WTC11 (cell line): ENCODE measurements around the gene PLXNA2.

ENCODE experiments used
- JUN ChIP-seq: sonication (generic); formaldehyde crosslinking; IDR thresholded peaks from 2 replicates; pipeline ENCODE4 v1.8.0; 2023; ENCODE audit warnings: mild to moderate bottlenecking, missing genetic modification reagents
- NR3C1 ChIP-seq: sonication (generic); formaldehyde crosslinking; conservative IDR thresholded peaks from 2 replicates; pipeline ENCODE4 v1.8.1; 2023; ENCODE audit warnings: low read depth, mild to moderate bottlenecking, missing genetic modification reagents

- TF ChIP-seq JUN (CRISPR knock-in tag), result no peak
- TF ChIP-seq NR3C1 (CRISPR knock-in tag), result no peak
Observed at GRCh38 chr1:208117826-208118225, 126.4 kb downstream of the PLXNA2 start.
